Mesothelial cell of epicardium (in vitro differentiated cells): ENCODE results near the gene TSHZ2. TPM values are rescaled to one million over a fixed set of nuclear protein-coding genes. Genes with fewer than 3 reads are reported as not detected.

Experiments
- DNase-seq, 2 experiments: peaks; one replicate each; pipeline ENCODE4 v3.0.0; 2021; ENCODE audit warnings: low spot score in 2 of 2; ENCODE audit not compliant: unreplicated experiment in 2 of 2
- H3K27ac Mint-ChIP-seq: 2 replicates; pipeline ENCODE4 v1.8.0; 2021; ENCODE audit warnings: mixed read lengths
- H3K27me3 Mint-ChIP-seq: 2 replicates; pipeline ENCODE4 v1.8.0; 2021; ENCODE audit warnings: low read depth, mixed read lengths
- H3K36me3 Mint-ChIP-seq: 2 replicates; pipeline ENCODE4 v1.8.0; 2021; ENCODE audit warnings: mixed read lengths
- H3K4me1 Mint-ChIP-seq: 2 replicates; pipeline ENCODE4 v1.8.0; 2021; ENCODE audit warnings: mixed read lengths
- H3K4me3 Mint-ChIP-seq: 2 replicates; pipeline ENCODE4 v1.8.0; 2021; ENCODE audit warnings: mild to moderate bottlenecking, moderate library complexity, mixed read lengths
- H3K9me3 Mint-ChIP-seq: 2 replicates; pipeline ENCODE4 v1.8.0; 2021; ENCODE audit warnings: mixed read lengths
- total RNA-seq: library from RNA; stranded (reverse); gene quantifications from 3 replicates; pipeline ENCODE4 v1.2.1, GENCODE V29; 2021
- TF ChIP-seq, protein P1 (sequence below): fragments of 200-600 bp; sonication (generic); IDR thresholded peaks from one replicate; pipeline ENCODE4 v1.5.0; 2021; ENCODE audit warnings: antibody characterized with exemption; ENCODE audit not compliant: unreplicated experiment

Gene TSHZ2
- total RNA-seq, 1 donor from 2014 or later: 28.8 TPM

DNA sequence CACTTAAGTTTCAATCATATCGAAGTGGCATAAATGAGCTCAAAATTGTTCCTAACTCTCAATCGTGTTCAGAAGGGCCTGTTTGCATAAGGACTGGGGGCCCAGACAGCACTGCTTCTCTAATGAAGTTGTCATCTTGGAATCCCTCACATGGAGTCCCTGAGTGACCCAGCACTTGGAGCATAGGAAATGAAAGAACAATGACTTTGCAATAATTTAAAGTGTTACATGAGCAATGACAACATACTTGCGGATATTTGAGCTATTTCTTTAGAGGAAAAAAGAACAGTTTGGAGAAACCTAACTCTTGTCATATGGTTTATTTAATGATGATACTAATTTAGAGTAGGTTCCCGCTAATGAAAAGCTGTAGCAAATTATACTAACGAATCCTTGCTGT is 239.9 kb downstream of the TSHZ2 start:
- H3K4me3 Mint-ChIP-seq: no peak overlapping the region

DNA sequence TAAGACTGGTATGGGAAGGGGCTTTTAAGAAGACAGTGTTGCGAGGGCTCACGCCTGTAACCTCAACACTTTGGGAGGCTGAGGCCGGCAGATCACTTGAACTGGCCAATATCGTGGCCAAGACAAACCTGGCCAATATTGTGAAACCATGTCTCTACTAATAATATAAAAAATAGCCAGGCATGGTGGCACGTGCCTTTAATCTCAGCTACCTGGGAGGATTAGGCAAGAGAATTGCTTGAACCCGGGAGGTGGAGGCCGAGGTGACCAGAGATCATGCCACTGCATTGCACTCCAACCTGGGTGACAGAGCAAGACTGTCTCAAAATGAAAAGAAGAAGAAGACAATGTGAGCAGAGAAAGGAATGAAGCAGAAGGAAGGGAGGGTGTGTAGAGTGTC is 242.2 kb downstream of the TSHZ2 start:
- Mint-ChIP-seq H3K9me3 (no peaks in the 10 kb centered on the region), H3K4me3 (no peak overlapping the region), H3K4me1 (peaks cover 33% of the 10 kb centered on the region)

More for the DNA sequence above, 239.9 kb downstream of the TSHZ2 start:
- no peak overlapping the region for H3K27ac Mint-ChIP-seq
- H3K36me3 Mint-ChIP-seq: peaks cover 3% of the 10 kb centered on the region
- TF ChIP-seq, protein P1, sequence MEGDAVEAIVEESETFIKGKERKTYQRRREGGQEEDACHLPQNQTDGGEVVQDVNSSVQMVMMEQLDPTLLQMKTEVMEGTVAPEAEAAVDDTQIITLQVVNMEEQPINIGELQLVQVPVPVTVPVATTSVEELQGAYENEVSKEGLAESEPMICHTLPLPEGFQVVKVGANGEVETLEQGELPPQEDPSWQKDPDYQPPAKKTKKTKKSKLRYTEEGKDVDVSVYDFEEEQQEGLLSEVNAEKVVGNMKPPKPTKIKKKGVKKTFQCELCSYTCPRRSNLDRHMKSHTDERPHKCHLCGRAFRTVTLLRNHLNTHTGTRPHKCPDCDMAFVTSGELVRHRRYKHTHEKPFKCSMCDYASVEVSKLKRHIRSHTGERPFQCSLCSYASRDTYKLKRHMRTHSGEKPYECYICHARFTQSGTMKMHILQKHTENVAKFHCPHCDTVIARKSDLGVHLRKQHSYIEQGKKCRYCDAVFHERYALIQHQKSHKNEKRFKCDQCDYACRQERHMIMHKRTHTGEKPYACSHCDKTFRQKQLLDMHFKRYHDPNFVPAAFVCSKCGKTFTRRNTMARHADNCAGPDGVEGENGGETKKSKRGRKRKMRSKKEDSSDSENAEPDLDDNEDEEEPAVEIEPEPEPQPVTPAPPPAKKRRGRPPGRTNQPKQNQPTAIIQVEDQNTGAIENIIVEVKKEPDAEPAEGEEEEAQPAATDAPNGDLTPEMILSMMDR: no peak
- DNase-seq: no peak
- peaks cover 31% of the 10 kb centered on the region for H3K4me1 Mint-ChIP-seq
- peaks cover 2% of the 10 kb centered on the region for H3K27me3 Mint-ChIP-seq
- no peaks in the 10 kb centered on the region for H3K9me3 Mint-ChIP-seq

DNA sequence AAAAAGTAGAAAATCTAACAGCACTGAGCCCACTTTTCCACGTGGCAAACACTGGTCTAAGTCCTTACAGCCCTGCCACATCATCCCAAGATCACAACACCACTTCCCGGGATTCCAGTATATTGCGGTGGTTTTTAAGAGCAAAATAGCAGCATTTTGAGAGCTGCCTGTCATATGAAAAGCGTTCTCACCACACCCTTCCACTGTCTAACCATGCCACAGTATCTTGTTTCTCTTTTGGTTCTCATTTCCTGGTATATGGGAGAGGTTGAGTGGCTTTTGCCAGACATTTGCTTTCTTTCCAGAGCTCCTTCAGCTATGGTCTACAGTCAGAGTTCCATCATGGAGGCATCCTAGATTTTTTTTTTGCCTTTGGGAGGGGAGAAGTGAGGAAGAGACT is 243.0 kb downstream of the TSHZ2 start:
- DNase-seq: no peak
- Mint-ChIP-seq H3K36me3 (peaks cover 5% of the 10 kb centered on the region), H3K27ac (no peak overlapping the region), H3K4me3 (no peak overlapping the region), H3K9me3 (peaks cover 6% of the 10 kb centered on the region), H3K4me1 (peaks cover 28% of the 10 kb centered on the region), H3K27me3 (peaks cover 6% of the 10 kb centered on the region)
- TF ChIP-seq, protein P1: no peak

More for the DNA sequence above, 242.2 kb downstream of the TSHZ2 start:
- peaks cover 3% of the 10 kb centered on the region for H3K36me3 Mint-ChIP-seq
- DNase-seq: no peak
- TF ChIP-seq, protein P1: no peak
- H3K27me3 Mint-ChIP-seq: peaks cover 6% of the 10 kb centered on the region
- no peak overlapping the region for H3K27ac Mint-ChIP-seq

DNA sequence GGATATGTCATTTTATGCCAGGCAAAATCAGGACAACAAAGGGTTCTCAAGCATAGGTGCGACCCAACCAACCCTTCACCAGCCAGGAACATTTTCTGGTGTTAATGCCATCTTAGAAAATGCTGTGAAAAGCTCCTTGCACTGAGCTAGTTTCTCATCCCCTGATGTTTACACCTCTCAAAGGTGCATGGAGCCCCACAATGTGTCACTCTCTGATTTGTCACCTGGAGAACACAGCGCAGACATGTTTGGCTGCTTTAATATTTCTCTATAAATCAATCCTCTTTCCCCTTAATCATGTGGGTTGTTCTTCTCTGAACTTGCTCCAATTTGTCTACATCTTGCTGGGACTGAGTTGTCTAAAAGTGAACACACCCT is 244.3 kb downstream of the TSHZ2 start:
- no peak overlapping the region for H3K27ac Mint-ChIP-seq
- H3K36me3 Mint-ChIP-seq: peaks cover 9% of the 10 kb centered on the region

DNA sequence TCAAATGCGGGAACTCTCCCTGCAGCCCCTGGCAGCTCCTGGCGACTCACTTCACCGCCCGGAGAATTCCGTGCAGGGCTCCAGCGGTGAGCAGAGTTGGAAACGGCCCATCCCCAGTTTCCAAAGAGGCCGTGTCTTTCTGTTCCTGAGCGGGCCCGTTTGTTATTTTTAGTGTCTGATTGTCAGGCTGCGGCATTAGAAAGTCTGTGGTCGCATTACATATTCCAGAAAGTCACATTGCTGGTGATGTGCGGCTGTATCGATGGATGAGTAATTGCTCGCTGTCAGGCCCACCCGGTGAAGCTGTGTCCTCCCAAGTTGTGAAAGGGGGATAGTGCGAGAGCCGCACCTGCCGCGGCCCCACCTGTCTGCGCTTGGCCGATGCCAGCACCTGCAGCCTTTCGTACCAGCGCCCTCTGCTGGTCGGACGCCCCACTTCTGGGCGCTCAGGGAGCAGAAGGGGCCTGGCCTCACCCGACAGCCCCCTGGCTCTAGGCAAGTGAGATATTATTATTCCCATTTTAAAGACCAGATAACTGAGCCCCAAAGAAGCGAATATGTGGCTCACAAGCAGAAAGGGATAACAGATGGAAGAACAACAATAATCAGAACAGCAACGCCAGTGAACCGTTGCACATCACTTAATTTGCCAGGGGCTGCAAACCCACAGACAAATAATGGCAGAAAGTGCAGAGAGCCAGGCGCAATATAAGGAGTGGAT is 244.9 kb downstream of the TSHZ2 start:
- Mint-ChIP-seq H3K4me1 (peaks cover 25% of the 10 kb centered on the region), H3K36me3 (peaks cover 9% of the 10 kb centered on the region), H3K27ac (no peak overlapping the region), H3K27me3 (peaks cover 6% of the 10 kb centered on the region), H3K4me3 (peak overlapping the region; percentile 46), H3K9me3 (peaks cover 10% of the 10 kb centered on the region)
- peak; percentile 77 to 90 for DNase-seq
- TF ChIP-seq, protein P1: peak; percentile 91

More for the DNA sequence above, 244.3 kb downstream of the TSHZ2 start:
- no peak for DNase-seq
- Mint-ChIP-seq H3K4me3 (peak overlapping the region; percentile 46), H3K27me3 (peaks cover 6% of the 10 kb centered on the region), H3K9me3 (peaks cover 10% of the 10 kb centered on the region), H3K4me1 (peaks cover 25% of the 10 kb centered on the region)
- TF ChIP-seq, protein P1: no peak
